ENCODE data around the gene COPS7A.

The COPS7A gene

DNA sequence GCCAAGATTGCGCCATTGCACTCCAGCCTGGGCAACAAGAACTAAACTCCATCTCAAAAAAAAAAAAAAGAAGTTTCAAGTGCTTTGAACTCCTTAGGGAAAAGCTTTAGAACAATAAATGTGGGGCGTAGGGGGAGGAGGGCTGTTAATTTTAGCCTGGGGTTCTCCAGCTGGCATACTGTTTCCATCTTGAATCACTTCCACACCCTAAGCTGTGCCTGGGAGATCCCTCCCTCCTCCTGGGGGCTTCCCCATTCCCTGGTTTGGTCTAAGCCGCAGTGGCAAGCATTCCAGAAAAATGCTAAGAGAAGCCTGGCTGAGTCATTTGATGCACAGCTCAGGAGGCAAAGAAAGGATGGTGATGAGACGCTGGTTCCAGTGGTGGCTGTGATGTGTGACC is 32.4 kb upstream of the COPS7A start:
- H3K4me3 ChIP-seq (ENCODE audit: low read depth, low read length): no peak overlapping the region
- TF ChIP-seq, protein P1, sequence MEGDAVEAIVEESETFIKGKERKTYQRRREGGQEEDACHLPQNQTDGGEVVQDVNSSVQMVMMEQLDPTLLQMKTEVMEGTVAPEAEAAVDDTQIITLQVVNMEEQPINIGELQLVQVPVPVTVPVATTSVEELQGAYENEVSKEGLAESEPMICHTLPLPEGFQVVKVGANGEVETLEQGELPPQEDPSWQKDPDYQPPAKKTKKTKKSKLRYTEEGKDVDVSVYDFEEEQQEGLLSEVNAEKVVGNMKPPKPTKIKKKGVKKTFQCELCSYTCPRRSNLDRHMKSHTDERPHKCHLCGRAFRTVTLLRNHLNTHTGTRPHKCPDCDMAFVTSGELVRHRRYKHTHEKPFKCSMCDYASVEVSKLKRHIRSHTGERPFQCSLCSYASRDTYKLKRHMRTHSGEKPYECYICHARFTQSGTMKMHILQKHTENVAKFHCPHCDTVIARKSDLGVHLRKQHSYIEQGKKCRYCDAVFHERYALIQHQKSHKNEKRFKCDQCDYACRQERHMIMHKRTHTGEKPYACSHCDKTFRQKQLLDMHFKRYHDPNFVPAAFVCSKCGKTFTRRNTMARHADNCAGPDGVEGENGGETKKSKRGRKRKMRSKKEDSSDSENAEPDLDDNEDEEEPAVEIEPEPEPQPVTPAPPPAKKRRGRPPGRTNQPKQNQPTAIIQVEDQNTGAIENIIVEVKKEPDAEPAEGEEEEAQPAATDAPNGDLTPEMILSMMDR (IDR thresholded peaks at IDR 0.05; ENCODE audit: low read depth, low read length): no peak

DNA sequence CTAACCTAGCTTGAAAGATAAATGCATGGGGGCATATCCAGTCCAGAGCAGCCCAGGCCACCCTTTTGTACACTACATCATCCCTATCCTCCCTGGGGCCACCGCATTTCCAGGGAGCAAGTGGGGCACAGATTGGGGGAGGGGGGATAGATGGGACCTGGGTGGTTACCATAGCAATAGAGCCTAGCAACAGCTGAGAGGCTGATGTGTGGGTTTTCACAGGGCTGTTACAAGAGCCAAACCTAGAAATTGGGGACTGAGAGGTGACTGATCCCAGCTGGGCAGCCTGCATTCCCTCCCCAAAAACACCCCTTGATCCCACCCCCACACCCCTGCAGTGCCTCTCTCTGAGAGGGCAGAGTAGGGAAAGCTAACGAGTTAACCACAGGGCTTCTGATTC is 31.0 kb upstream of the COPS7A start:
- H3K4me3 ChIP-seq (ENCODE audit: low read depth, low read length): no peak overlapping the region
- TF ChIP-seq, protein P1 (IDR thresholded peaks at IDR 0.05; ENCODE audit: low read depth, low read length): no peak

DNA sequence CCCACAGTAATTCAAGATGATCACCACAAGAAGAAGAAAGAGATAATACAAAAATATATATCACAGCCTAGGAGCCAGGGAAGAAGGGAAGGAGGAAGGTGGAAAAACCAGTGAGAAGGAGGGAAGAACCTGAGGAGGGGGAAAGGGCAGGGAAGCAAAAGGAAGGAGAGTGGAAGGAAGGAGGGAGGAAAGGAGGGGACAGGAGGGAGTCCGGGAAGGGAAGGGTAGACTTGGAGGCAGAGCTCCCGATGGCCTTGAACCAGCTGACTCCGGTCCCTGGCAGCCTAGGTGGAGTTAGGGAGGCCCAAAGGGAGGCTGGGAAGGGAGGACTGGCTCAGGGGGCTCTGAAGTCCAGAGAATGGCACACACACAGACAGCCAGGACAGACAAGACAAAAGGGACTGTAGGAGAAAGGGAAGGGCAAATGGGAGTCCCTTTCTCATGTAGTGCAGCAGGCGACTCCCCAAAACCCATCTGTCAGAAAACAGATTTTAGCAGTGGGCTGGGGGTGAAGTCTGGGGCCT is 30.0 kb upstream of the COPS7A start:
- H3K4me3 ChIP-seq (ENCODE audit: low read depth, low read length): no peak overlapping the region
- TF ChIP-seq, protein P1 (IDR thresholded peaks at IDR 0.05; ENCODE audit: low read depth, low read length): no peak

DNA sequence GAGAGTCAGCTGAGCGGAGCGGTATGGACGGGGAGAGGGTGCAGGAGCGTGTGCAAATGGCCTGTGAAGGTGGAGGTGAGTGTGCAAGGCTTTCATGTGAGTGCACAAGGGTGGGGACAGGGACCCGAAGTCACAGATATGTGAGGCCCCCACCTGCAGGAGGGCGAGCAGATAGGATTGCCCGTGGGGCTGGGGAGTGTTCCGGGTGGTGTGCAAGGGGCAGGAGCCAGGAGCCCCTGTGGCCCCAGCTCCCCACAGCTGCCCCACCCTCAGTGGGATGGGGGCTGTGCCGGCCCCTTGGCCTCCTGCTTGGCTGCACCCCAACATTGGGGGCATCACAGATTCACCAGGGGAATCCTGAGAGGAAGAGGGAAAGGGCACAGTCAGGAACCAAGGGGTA is 29.1 kb upstream of the COPS7A start:
- H3K4me3 ChIP-seq (ENCODE audit: low read depth, low read length): no peak overlapping the region
- TF ChIP-seq, protein P1 (IDR thresholded peaks at IDR 0.05; ENCODE audit: low read depth, low read length): no peak

DNA sequence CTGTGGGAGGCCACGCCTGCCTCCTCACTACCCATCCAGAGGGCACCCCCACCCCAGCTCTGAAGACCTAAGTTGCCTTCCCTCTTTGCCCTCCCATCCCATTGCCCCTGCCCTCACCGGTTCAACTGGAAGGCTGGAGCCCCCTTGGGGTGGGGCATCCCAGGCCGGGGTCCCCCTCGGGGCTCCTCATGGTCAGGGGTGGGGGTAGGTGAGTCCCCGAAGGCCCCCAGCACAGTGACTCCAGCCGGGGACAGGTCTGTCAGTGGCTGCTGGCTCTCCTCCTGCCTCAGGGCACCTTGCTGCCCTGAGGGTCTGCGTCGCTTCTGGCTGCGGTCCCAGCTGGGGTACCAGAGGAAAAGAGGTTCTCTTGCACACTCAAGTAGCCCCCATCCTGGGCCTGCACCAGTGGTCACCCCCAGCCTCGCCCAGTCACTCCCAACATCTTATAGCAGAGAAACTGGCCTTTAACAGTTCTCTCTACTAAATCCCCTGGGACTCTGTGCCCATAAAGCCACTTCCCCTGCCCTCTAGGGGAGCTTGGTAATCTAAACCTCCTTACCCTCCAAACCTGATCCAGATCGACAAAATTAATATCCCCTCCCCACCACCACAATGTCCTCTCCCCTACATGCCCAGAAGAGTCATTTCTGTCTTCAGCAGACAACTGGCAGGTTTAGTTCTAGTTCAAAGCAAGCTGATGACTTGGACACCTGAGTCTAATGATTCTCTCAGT is 28.4 kb upstream of the COPS7A start:
- TF ChIP-seq, protein P1 (IDR thresholded peaks at IDR 0.05; ENCODE audit: low read depth, low read length): no peak
- no peak overlapping the region for H3K4me3 ChIP-seq (ENCODE audit: low read depth, low read length)

DNA sequence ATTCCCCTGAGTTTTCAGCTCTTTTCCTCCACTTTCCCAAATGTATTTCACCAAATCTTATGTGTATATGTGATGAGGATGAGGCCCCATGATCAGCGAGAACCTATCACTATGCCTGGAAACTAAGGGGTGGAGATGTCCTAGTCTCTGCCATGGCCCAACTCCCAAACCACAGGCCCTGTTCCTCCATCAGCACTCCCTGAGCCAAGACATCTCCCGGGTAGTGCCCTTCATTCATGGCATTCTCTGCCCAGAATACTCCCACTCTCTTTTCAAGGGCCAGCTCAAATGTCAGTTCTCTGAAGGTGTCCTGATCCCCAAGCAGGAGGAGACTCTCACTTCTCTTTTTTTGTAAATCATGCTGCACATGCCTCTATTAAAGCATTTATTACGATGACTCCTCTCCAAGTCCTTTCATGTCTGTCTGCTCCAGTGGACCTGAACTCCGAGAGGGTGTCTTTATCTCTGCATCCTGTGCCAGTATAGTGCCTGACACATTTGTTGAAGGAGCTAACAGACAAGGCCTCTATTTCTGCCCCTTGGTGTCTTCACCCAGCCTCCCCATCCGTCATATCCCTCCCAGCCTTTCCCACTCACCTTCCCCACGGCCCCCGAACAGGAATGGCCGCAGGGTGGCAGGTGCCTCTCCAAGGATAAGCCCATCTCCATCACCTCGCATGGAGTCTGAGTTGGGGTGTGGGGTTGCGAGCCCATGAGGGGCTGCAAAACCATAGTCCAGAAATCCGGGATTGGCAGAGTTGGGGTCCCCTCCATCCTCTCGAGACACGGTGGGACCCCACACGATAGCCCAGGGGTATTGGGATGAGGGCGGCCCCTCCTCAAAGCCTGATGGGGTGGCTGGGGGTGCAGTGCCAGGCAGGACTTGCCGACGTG is 26.9 kb upstream of the COPS7A start:
- TF ChIP-seq, protein P1 (IDR thresholded peaks at IDR 0.05; ENCODE audit: low read depth, low read length): no peak
- H3K4me3 ChIP-seq (ENCODE audit: low read depth, low read length): no peak overlapping the region
